Mesothelial cell of epicardium (in vitro differentiated cells): ENCODE measurements around the gene EEF1AKMT4. TPM values are rescaled to one million over a fixed set of nuclear protein-coding genes. Genes with fewer than 3 reads are reported as not detected.
A peak's percentile ranks its signal among the peaks of the same experiment; 100 is the strongest.

Experiments
- DNase-seq, 2 experiments: peaks; one replicate each; pipeline ENCODE4 v3.0.0; 2021; ENCODE audit warnings: low spot score in 2 of 2; ENCODE audit not compliant: unreplicated experiment in 2 of 2
- H3K27ac Mint-ChIP-seq: 2 replicates; pipeline ENCODE4 v1.8.0; 2021; ENCODE audit warnings: mixed read lengths
- H3K27me3 Mint-ChIP-seq: 2 replicates; pipeline ENCODE4 v1.8.0; 2021; ENCODE audit warnings: low read depth, mixed read lengths
- H3K36me3 Mint-ChIP-seq: 2 replicates; pipeline ENCODE4 v1.8.0; 2021; ENCODE audit warnings: mixed read lengths
- H3K4me1 Mint-ChIP-seq: 2 replicates; pipeline ENCODE4 v1.8.0; 2021; ENCODE audit warnings: mixed read lengths
- H3K4me3 Mint-ChIP-seq: 2 replicates; pipeline ENCODE4 v1.8.0; 2021; ENCODE audit warnings: mild to moderate bottlenecking, moderate library complexity, mixed read lengths
- H3K9me3 Mint-ChIP-seq: 2 replicates; pipeline ENCODE4 v1.8.0; 2021; ENCODE audit warnings: mixed read lengths
- total RNA-seq: library from RNA; stranded (reverse); gene quantifications from 3 replicates; pipeline ENCODE4 v1.2.1, GENCODE V29; 2021
- TF ChIP-seq, protein P1 (sequence below): fragments of 200-600 bp; sonication (generic); IDR thresholded peaks from one replicate; pipeline ENCODE4 v1.5.0; 2021; ENCODE audit warnings: antibody characterized with exemption; ENCODE audit not compliant: unreplicated experiment

EEF1AKMT4 gene
- total RNA-seq, 1 donor from 2014 or later: 4.9 TPM

DNA sequence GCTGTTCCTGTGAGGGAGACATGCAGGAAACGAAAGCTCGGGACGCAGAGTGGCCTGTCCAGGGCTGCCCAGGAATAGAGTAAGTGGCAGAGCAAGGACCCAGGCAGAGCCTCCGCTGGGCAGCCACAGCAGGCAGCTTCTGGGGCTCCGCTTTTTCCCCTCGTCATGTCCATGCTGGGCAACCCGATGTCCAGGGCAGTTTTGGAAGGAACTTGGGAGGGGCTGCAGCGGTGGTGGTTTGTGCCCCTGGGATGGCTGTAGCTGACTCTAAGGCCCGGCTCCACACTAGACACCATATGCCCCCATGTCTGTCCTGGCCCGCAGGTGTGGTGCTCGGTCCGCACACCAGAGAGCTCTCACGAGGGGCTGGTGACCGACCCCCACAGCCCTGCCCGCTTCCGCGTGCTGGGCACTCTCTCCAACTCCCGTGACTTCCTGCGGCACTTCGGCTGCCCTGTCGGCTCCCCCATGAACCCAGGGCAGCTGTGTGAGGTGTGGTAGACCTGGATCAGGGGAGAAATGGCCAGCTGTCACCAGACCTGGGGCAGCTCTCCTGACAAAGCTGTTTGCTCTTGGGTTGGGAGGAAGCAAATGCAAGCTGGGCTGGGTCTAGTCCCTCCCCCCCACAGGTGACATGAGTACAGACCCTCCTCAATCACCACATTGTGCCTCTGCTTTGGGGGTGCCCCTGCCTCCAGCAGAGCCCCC is 42.4 kb downstream of the EEF1AKMT4 start:
- no peaks in the 10 kb centered on the region for H3K4me1 Mint-ChIP-seq
- peaks cover 34% of the 10 kb centered on the region for H3K27me3 Mint-ChIP-seq
- H3K4me3 Mint-ChIP-seq: no peak overlapping the region
- no peaks in the 10 kb centered on the region for H3K9me3 Mint-ChIP-seq
- TF ChIP-seq, protein P1, sequence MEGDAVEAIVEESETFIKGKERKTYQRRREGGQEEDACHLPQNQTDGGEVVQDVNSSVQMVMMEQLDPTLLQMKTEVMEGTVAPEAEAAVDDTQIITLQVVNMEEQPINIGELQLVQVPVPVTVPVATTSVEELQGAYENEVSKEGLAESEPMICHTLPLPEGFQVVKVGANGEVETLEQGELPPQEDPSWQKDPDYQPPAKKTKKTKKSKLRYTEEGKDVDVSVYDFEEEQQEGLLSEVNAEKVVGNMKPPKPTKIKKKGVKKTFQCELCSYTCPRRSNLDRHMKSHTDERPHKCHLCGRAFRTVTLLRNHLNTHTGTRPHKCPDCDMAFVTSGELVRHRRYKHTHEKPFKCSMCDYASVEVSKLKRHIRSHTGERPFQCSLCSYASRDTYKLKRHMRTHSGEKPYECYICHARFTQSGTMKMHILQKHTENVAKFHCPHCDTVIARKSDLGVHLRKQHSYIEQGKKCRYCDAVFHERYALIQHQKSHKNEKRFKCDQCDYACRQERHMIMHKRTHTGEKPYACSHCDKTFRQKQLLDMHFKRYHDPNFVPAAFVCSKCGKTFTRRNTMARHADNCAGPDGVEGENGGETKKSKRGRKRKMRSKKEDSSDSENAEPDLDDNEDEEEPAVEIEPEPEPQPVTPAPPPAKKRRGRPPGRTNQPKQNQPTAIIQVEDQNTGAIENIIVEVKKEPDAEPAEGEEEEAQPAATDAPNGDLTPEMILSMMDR: no peak
- H3K27ac Mint-ChIP-seq: no peak overlapping the region
- H3K36me3 Mint-ChIP-seq: no peaks in the 10 kb centered on the region
- no peak for DNase-seq

DNA sequence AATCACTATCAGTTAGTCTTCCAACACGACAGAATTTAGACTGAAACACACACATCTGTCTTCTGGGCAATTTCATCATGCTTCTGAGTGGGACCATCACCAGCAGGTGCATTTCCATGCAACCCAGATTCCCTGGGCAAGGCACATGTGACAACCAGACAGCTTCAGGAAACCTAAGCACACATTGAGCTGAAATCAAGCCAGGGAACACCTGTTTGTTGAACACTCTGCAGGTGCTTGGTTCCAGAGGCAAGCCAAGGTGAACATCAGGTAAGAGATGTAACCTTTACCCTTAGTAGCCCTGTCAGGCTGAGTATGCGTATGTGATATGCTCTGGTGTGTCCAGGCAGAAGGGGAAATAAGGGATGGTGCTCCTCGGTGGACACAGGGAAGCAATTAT is 46.3 kb downstream of the EEF1AKMT4 start:
- peaks cover 13% of the 10 kb centered on the region for H3K27me3 Mint-ChIP-seq
- TF ChIP-seq, protein P1: no peak
- H3K9me3 Mint-ChIP-seq: no peaks in the 10 kb centered on the region
- H3K4me1 Mint-ChIP-seq: peaks cover 13% of the 10 kb centered on the region
- no peak overlapping the region for H3K4me3 Mint-ChIP-seq
- no peak for DNase-seq
- peaks cover 2% of the 10 kb centered on the region for H3K36me3 Mint-ChIP-seq
- no peak overlapping the region for H3K27ac Mint-ChIP-seq

DNA sequence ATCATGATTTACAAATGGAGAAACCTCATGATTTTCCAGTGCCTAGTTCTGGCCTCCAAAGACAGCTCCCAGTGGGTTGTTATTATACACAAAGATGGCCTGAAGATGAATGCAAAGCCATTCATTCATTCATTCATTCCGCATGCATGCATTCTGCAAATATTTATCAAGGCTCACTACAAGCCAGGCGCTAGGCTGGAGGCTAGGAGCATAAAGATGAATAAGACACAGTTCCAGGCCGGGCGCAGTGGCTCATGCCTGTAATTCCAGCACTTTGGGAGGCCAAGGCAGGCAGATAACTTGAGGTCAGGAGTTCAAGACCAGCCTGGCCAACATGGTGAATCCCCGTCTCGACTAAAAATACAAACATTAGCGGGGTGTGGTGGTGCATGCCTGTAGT is 47.1 kb downstream of the EEF1AKMT4 start:
- H3K9me3 Mint-ChIP-seq: no peaks in the 10 kb centered on the region
- no peak overlapping the region for H3K4me3 Mint-ChIP-seq
- no peak overlapping the region for H3K27ac Mint-ChIP-seq
- peaks cover 13% of the 10 kb centered on the region for H3K27me3 Mint-ChIP-seq
- TF ChIP-seq, protein P1: no peak
- peaks cover 14% of the 10 kb centered on the region for H3K4me1 Mint-ChIP-seq
- H3K36me3 Mint-ChIP-seq: peaks cover 7% of the 10 kb centered on the region
- no peak for DNase-seq

DNA sequence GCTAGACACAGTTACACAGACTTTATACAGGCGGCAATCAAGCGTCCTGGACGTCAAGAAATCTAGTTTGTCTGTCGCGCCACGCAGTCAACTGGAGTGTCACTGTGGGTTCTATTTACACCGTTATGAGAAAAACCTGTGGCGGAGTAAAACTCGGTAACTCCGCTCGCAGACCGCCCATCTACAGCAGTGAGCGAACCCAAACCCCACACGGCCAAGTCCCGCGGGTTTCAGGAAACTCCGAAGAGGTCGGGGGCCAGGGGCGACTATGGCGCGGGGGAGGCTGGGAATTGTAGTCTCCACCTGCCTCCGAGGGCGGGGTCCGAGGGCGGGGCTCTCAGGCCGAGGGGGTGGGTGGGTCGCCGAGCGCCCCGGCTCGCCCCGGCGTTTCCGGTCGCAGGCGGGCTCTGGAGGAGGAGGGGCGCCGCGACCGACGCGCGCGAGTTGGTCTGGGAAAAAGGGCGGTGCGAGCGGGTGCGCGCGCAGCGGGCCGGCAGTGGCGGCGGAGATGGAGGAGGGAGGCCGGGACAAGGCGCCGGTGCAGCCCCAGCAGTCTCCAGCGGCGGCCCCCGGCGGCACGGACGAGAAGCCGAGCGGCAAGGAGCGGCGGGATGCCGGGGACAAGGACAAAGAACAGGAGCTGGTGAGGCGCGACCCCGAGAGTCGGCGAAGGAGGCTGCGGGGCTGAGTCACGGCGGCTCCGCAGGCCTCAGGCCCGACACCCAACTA is 49.5 kb downstream of the EEF1AKMT4 start, which contains the start of gene PSMD2:
PSMD2 (plus strand) TSS at position 483 of the 729 bp plus-strand sequence; CDS start at position 509, 26 bp downstream.
- no peaks in the 10 kb centered on the region for H3K9me3 Mint-ChIP-seq

DNA sequence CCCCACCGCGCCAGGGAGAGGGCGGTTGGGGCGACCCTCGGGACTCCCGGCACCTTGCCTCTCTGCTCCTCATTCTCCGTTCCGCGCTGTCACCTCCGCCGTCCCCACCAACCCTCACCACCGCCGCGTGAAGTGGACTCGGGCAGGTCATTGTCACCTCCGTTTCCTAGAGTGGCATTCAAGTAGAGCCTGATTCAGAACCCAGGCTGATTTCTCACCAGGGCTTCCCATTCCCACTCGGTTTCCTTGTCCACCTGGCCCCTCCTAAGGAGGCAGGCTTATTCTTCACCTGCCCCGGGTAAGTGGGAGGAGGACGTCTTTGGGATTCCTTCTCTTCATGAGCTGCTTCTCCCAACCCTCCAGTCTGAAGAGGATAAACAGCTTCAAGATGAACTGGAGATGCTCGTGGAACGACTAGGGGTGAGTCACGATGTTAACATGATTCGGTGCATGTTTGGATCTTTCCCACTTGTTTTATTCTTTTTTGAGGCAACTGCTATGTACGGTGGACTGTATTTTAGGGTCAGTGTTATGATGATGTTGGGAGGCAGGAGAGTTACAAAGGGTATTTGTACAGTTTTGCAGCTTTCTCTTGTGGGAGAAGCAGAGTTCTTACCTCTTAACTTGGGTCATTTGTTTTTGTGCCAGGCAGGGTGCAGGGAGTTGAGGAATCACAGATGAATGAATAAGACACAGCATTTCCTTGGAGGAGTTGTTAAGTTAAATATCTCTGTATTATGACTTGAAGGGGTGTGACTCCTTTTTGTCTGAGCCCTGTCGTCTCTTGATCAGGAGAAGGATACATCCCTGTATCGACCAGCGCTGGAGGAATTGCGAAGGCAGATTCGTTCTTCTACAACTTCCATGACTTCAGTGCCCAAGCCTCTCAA is 50.3 kb downstream of the EEF1AKMT4 start:
- Mint-ChIP-seq H3K36me3 (peaks cover 26% of the 10 kb centered on the region), H3K4me1 (peaks cover 14% of the 10 kb centered on the region), H3K27ac (peak overlapping the region; percentile 98), H3K4me3 (peak overlapping the region; percentile 98), H3K27me3 (peaks cover 4% of the 10 kb centered on the region), H3K9me3 (no peaks in the 10 kb centered on the region)
- TF ChIP-seq, protein P1: no peak
- DNase-seq: no peak

More for the DNA sequence above, 49.5 kb downstream of the EEF1AKMT4 start, which contains the start of gene PSMD2:
- Mint-ChIP-seq H3K27me3 (peaks cover 6% of the 10 kb centered on the region), H3K36me3 (peaks cover 20% of the 10 kb centered on the region), H3K4me1 (peaks cover 14% of the 10 kb centered on the region), H3K27ac (peak within 1 kb of the TSS; percentile 98), H3K4me3 (peak within 1 kb of the TSS; percentile 98)
- DNase-seq: peak; percentile 97
- TF ChIP-seq, protein P1: no peak
